Lower lobe of right lung (tissue), 2 donors: ENCODE data around the gene MUC20. TPM values are rescaled to one million over a fixed set of nuclear protein-coding genes. Genes with fewer than 3 reads are reported as not detected.

Experiments used
- ATAC-seq, 2 donors: fragments of 200-7000 bp; cut with Tn5 transposase; one replicate each; pipeline ENCODE4 v1.9.1; 2020 to 2022; ENCODE audit warnings: mild to moderate bottlenecking in 2 of 2, moderate library complexity in 2 of 2
- DNase-seq: peaks from one replicate; pipeline ENCODE4 v3.0.0-alpha.2; 2020
- H3K27ac ChIP-seq: fragments of 200-600 bp; one replicate; pipeline ENCODE4 v1.8.0; 2022
- H3K27me3 ChIP-seq: fragments of 200-600 bp; one replicate; pipeline ENCODE4 v1.8.0; 2022; ENCODE audit warnings: low read depth
- H3K36me3 ChIP-seq: fragments of 200-600 bp; one replicate; pipeline ENCODE4 v1.8.0; 2022; ENCODE audit warnings: mild to moderate bottlenecking
- H3K4me1 ChIP-seq: fragments of 200-600 bp; one replicate; pipeline ENCODE4 v1.8.0; 2022
- H3K4me3 ChIP-seq: fragments of 200-600 bp; one replicate; pipeline ENCODE4 v1.8.0; 2022; ENCODE audit warnings: mild to moderate bottlenecking
- H3K9me3 ChIP-seq: fragments of 200-600 bp; one replicate; pipeline ENCODE4 v1.8.0; 2022
- intact Hi-C: fragments of 100-400 bp; cut with DNase I; formaldehyde crosslinking; loops from one replicate; pipeline ENCODE4 v1.11.0; 2022
- total RNA-seq: library from RNA; stranded (reverse); fragmentation: NEBNext Ultra II Directional; extraction: Animal tissue kit (Norgen Biotek cat#: 25700); gene quantifications from one replicate; pipeline ENCODE4 v1.2.1, GENCODE V29; 2021
- TF ChIP-seq, protein P1 (sequence below): fragments of 200-600 bp; IDR thresholded peaks from one replicate; pipeline ENCODE4 v1.8.0; 2022; ENCODE audit warnings: antibody characterized with exemption, mild to moderate bottlenecking
- donor health status: DM: no; HTN: yes; CAD: no; lungs with severe emphysema.

Gene MUC20
- total RNA-seq, 1 donor from 2014 or later = 14.3 TPM

DNA sequence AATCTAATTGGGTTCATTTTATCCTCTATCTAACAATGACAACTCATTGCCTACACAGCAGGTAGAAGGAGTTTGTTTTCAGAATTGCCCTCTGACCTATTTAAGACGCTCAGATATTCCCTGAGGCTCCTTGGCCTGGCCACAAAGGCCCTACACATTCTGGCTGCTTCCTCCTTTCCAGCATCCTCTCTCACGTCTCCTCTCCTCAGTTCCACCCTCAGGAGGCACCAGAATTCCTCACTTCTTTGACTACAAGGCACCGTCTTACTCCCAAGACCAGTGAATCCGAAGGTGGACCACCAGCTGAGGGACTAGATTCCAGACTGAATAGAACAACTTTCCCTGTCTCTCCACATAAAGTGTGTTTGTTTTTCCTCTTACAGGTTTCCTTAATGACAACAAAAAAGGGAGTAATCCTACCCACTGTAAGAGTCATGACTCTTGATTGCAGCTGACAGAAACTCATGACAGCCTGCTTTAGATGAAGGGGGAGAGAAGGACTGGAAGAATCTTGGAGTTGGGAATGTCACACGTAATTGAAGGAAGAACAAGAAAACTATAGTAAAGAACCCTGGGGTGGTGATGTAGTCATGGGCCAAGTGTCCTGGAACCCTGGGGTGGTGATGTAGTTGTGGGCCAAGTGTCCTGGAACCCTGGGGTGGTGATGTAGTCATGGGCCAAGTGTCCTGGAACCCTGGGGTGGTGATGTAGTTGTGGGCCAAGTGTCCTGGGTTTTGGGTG lies 22.0 kb upstream of the MUC20 start:
- H3K4me1 ChIP-seq = no peaks in the 10 kb centered on the region
- ATAC-seq (no peak), DNase-seq (no peak)
- H3K27ac ChIP-seq = no peak overlapping the region
- intact Hi-C loops = no loop called here
- peaks cover 23% of the 10 kb centered on the region for H3K36me3 ChIP-seq
- TF ChIP-seq, protein P1, sequence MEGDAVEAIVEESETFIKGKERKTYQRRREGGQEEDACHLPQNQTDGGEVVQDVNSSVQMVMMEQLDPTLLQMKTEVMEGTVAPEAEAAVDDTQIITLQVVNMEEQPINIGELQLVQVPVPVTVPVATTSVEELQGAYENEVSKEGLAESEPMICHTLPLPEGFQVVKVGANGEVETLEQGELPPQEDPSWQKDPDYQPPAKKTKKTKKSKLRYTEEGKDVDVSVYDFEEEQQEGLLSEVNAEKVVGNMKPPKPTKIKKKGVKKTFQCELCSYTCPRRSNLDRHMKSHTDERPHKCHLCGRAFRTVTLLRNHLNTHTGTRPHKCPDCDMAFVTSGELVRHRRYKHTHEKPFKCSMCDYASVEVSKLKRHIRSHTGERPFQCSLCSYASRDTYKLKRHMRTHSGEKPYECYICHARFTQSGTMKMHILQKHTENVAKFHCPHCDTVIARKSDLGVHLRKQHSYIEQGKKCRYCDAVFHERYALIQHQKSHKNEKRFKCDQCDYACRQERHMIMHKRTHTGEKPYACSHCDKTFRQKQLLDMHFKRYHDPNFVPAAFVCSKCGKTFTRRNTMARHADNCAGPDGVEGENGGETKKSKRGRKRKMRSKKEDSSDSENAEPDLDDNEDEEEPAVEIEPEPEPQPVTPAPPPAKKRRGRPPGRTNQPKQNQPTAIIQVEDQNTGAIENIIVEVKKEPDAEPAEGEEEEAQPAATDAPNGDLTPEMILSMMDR = no peak
- H3K9me3 ChIP-seq = no peaks in the 10 kb centered on the region
- no peaks in the 10 kb centered on the region for H3K27me3 ChIP-seq
- no peak overlapping the region for H3K4me3 ChIP-seq

DNA sequence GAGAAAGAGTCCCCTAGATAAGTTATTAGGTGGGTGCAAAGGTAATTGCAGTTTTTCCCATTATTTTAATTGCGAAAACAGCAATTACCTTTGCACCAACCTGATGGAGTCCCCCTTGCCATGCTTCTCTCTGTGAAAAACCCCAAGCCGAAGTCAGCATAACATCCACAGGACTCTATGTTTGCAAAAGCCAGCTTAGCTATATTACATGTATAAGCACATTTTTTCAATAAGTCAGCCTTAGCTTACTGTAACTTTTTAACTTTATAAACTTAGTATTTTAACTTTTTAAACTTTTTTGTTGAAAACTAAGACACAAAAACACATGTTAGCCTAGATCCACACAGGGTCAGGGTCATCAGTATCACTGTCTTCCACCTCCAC lies 21.4 kb upstream of the MUC20 start:
- ATAC-seq (no peak), DNase-seq (no peak)
- Histone ChIP-seq H3K4me1 (no peaks in the 10 kb centered on the region), H3K9me3 (no peaks in the 10 kb centered on the region), H3K36me3 (peaks cover 18% of the 10 kb centered on the region), H3K4me3 (no peak overlapping the region), H3K27me3 (no peaks in the 10 kb centered on the region), H3K27ac (no peak overlapping the region)
- TF ChIP-seq, protein P1 = no peak
- intact Hi-C loops = no loop called here

DNA sequence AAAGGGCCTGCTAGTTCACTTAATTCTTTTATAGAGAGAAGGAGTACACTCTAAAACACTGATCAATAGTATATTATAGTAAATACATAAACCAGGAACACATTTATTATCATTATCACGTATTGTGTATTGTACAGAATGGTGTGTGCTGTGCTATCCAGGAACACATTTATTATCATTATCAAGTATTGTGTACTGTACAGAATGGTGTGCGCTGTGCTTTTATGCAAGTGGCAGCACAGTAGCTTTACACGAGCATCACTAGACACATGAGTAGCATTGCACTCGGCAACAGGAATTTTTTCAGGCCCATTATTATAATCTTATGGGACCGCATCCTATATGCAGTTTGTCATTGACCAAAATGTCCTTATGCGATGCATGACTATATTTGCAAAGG lies 20.9 kb upstream of the MUC20 start:
- intact Hi-C loops = no loop called here
- H3K4me3 ChIP-seq = no peak overlapping the region
- no peaks in the 10 kb centered on the region for H3K9me3 ChIP-seq
- peaks cover 13% of the 10 kb centered on the region for H3K36me3 ChIP-seq
- H3K4me1 ChIP-seq = no peaks in the 10 kb centered on the region
- no peak overlapping the region for H3K27ac ChIP-seq
- ATAC-seq = no peak
- TF ChIP-seq, protein P1 = no peak
- no peaks in the 10 kb centered on the region for H3K27me3 ChIP-seq
- no peak for DNase-seq

DNA sequence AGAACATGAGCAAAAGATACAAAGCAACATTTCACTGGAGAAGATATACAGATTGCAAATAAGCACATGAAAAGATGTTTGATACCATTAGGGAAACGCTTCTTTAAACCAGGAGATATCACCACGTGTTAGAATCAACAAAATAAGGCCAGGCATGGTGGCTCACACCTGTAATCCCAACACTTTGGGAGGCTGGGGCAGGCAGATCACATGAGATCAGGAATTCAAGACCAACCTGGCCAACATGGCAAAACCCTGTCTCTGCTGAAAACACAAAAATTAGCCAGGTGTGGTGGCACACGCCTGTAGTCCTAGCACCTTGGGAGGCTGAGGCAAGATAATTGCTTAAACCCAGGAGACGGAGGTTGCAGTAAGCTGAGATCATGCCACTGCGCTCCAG lies 20.5 kb upstream of the MUC20 start:
- no peaks in the 10 kb centered on the region for H3K9me3 ChIP-seq
- intact Hi-C loops = no loop called here

DNA sequence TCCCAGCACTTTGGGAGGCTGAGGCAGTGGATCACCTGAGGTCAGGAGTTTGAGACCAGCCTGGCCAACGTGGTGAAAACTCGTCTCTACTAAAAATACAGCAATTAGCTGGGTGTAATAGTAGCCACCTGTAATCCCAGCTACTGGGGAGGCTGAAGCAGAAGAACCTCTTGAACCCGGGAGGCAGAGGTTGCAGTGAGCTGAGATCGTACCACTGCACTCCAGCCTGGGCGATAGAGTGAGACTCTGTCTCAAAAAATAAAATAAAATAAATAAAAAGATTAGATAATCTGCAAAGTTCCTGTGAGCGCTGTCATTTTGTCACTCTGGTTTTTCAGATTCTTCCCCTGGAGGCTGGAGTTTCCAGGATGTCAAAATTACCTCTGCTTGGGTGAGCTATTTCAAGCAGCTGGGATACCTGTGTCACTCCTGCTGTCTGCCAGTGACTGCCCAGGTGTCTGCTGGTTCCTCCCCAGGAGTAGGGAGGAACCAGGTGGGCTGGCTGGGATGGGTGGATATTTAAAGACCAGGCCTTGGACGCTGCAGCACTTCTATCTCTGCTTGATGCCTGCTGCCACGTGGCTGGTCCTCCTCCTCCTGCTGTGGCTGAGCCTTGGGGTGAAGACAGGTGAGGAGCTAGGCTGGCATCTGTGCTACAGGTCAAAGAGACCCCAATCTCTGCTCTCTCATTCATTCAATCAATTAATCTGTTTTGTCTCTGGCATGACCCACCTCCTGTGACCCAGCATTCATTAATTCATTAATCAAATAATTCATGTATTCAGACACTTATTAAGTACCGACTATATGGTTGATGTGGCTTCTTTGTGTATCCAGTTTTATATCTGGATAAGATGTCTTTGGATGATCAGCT lies 19.5 kb upstream of the MUC20 start:
- no peaks in the 10 kb centered on the region for H3K27me3 ChIP-seq
- intact Hi-C loops = no loop called here
- H3K4me1 ChIP-seq = no peaks in the 10 kb centered on the region
- peaks cover 10% of the 10 kb centered on the region for H3K36me3 ChIP-seq
- no peak for ATAC-seq
- no peaks in the 10 kb centered on the region for H3K9me3 ChIP-seq
- DNase-seq = no peak
- no peak overlapping the region for H3K4me3 ChIP-seq
- TF ChIP-seq, protein P1 = no peak
- H3K27ac ChIP-seq = no peak overlapping the region

More for the DNA sequence above, 20.5 kb upstream of the MUC20 start:
- DNase-seq = no peak
- H3K4me3 ChIP-seq = no peak overlapping the region
- TF ChIP-seq, protein P1 = no peak
- no peak overlapping the region for H3K27ac ChIP-seq
- no peak for ATAC-seq
- H3K36me3 ChIP-seq = peaks cover 10% of the 10 kb centered on the region
- H3K4me1 ChIP-seq = no peaks in the 10 kb centered on the region
- no peaks in the 10 kb centered on the region for H3K27me3 ChIP-seq
